HEK293T (cell line): Measurements from ENCODE around the gene PHACTR3.

Experiments used
- CTCF ChIA-PET: fragments of 350-600 bp; formaldehyde crosslinking; extraction: SDS; loops from one replicate; lab custom pipeline; 2021; ENCODE audit warnings: antibody characterized with exemption, inconsistent platforms; lab: Yijun Ruan, JAX
- POLR2A ChIA-PET: fragments of 350-600 bp; formaldehyde crosslinking; extraction: SDS; loops from one replicate; lab custom pipeline; 2020; ENCODE audit warnings: antibody characterized with exemption, inconsistent platforms; lab: Yijun Ruan, JAX
- DNase-seq: peaks from one replicate; pipeline ENCODE4 v3.0.0; 2012; ENCODE audit warnings: mixed read lengths; ENCODE audit errors: extremely low spot score
- ARNT ChIP-seq: fragments of 450-650 bp; IDR thresholded peaks from 2 replicates; pipeline ENCODE4 v1.6.1; 2017; ENCODE audit warnings: mild to moderate bottlenecking
- BHLHE40 ChIP-seq: fragments of 450-650 bp; IDR thresholded peaks from 2 replicates; pipeline ENCODE4 v1.6.1; 2016; ENCODE audit warnings: mild to moderate bottlenecking, moderate library complexity, borderline replicate concordance
- CTBP1 ChIP-seq: fragments of 450-650 bp; IDR thresholded peaks from 2 replicates; pipeline ENCODE4 v1.6.1; 2016; ENCODE audit warnings: borderline replicate concordance
- ELF4 ChIP-seq: fragments of 450-650 bp; IDR thresholded peaks from 2 replicates; pipeline ENCODE4 v1.6.1; 2017; ENCODE audit warnings: antibody characterized with exemption
- FOXA1 ChIP-seq: fragments of 450-650 bp; IDR thresholded peaks from 2 replicates; pipeline ENCODE4 v1.6.1; 2016; ENCODE audit warnings: mild to moderate bottlenecking
- FOXK2 ChIP-seq: fragments of 450-650 bp; IDR thresholded peaks from 2 replicates; pipeline ENCODE4 v1.6.1; 2016; ENCODE audit warnings: mild to moderate bottlenecking
- FOXM1 ChIP-seq: fragments of 450-650 bp; IDR thresholded peaks from 2 replicates; pipeline ENCODE4 v1.6.1; 2017; ENCODE audit warnings: mild to moderate bottlenecking, borderline replicate concordance
- HDGF ChIP-seq: fragments of 450-650 bp; IDR thresholded peaks from 2 replicates; pipeline ENCODE4 v1.6.1; 2017; ENCODE audit warnings: antibody characterized with exemption, borderline replicate concordance
- L3MBTL2 ChIP-seq: fragments of 450-650 bp; conservative IDR thresholded peaks from 2 replicates; pipeline ENCODE4 v1.6.1; 2016; ENCODE audit warnings: mild to moderate bottlenecking
- LEF1 ChIP-seq: fragments of 450-650 bp; IDR thresholded peaks from 2 replicates; pipeline ENCODE4 v1.6.1; 2017; ENCODE audit warnings: mild to moderate bottlenecking, borderline replicate concordance
- NFRKB ChIP-seq: fragments of 450-650 bp; IDR thresholded peaks from 2 replicates; pipeline ENCODE4 v1.6.1; 2016; ENCODE audit warnings: mild to moderate bottlenecking, moderate library complexity
- PKNOX1 ChIP-seq: fragments of 450-650 bp; IDR thresholded peaks from 2 replicates; pipeline ENCODE4 v1.6.1; 2016
- SP1 ChIP-seq: fragments of 450-650 bp; IDR thresholded peaks from 2 replicates; pipeline ENCODE4 v1.6.1; 2017
- SUZ12 ChIP-seq: fragments of 450-650 bp; IDR thresholded peaks from 2 replicates; pipeline ENCODE4 v1.6.1; 2016; ENCODE audit warnings: mild to moderate bottlenecking
- TARDBP ChIP-seq: fragments of 450-650 bp; IDR thresholded peaks from 2 replicates; pipeline ENCODE4 v1.6.1; 2016
- ZNF384 ChIP-seq: fragments of 450-650 bp; IDR thresholded peaks from 2 replicates; pipeline ENCODE4 v1.6.1; 2016

Gene PHACTR3

DNA sequence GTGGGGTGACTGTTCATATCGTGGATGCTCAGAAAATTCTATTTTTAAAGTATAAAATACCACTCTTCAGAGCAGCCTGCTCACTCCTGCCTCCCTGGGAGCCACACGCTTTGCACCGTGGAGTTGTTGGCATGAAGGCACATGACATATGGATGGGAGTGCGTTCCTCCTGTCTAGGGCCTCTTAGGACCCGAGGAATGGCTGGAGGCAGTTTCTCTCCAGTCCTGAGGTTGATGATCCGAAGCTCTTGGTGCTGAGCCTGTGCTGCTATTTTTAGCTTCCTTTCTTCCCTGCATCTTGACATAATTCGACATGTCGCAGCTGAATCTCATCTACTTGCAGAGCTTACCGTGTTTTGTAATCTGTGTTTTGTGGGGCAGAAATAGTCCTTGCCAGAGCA lies 73.9 kb downstream of the PHACTR3 start:
- ChIA-PET POLR2A (no interaction called here), CTCF (no interaction called here)

DNA sequence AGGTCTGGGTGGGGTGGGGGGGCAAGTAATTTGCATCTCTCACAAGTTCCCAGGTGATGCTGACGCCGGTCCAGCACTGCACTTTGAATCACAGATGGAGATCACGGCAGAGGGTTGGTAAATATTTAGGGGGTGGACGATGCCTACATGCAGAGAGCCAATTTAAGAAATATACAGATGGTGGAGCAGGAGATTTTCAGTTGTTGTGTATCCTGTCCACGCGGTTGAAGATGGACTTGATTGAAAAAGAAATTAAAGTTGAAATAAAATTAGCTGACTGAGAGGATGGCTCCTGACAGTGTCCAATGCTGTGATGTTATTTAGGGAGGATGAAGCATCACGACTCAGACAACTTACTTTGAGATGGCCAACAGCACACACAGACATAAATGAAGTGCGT lies 74.6 kb downstream of the PHACTR3 start:
- ChIA-PET CTCF (no interaction called here), POLR2A (no interaction called here)
- TF ChIP-seq CTBP1 (no peak), FOXM1 (no peak), FOXA1 (no peak), ELF4 (no peak), NFRKB (no peak), LEF1 (no peak), TARDBP (no peak), L3MBTL2 (no peak), BHLHE40 (no peak), ZNF384 (no peak), FOXK2 (no peak), SP1 (no peak), ARNT (no peak), HDGF (no peak), PKNOX1 (no peak), SUZ12 (no peak)
- no peak for DNase-seq

More for the DNA sequence above, 73.9 kb downstream of the PHACTR3 start:
- no peak for TF ChIP-seq BHLHE40
- TF ChIP-seq NFRKB = no peak
- TF ChIP-seq ZNF384 = no peak
- TF ChIP-seq FOXM1 = no peak
- no peak for TF ChIP-seq CTBP1
- TF ChIP-seq TARDBP = no peak
- TF ChIP-seq ARNT = no peak
- no peak for TF ChIP-seq LEF1
- TF ChIP-seq L3MBTL2 = no peak
- no peak for TF ChIP-seq SP1
- TF ChIP-seq PKNOX1 = no peak
- no peak for TF ChIP-seq FOXK2
- DNase-seq = no peak

DNA sequence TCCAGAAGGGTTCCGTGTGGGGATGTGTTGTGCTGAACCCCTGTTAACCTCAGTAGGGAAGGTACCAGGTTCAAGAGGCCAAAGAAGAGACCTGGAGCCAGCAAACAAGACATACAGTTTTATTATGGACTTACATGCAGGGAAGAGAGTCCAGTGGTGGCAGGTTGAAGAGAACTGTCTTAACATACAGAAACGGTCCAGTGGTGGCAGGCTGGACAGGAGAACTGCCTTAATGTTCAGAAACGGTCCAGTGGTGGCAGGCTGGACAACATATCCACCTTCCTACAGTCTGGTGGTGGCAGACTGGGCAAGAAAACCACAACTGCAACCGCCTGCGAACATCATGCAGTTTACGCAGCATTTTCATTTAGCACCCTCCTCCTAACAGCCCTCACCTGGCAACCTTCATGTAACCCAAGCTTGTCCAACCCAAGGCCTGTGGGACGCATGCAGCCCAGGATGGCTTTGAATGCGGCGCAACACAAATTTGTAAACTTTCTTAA lies 75.9 kb downstream of the PHACTR3 start:
- CTCF ChIA-PET = no interaction called here
- POLR2A ChIA-PET = no interaction called here
- no peak for DNase-seq
- TF ChIP-seq SUZ12 = no peak
- no peak for TF ChIP-seq BHLHE40
- TF ChIP-seq SP1 = no peak
- no peak for TF ChIP-seq PKNOX1
- no peak for TF ChIP-seq NFRKB
- TF ChIP-seq TARDBP = no peak
- TF ChIP-seq FOXK2 = no peak
- no peak for TF ChIP-seq CTBP1
- no peak for TF ChIP-seq ZNF384

- ChIA-PET CTCF (no interaction called here), POLR2A (no interaction called here)
- TF ChIP-seq SP1 = no peak
- TF ChIP-seq FOXA1 = no peak
- no peak for TF ChIP-seq L3MBTL2
- no peak for TF ChIP-seq PKNOX1
- no peak for TF ChIP-seq NFRKB
- TF ChIP-seq ZNF384 = no peak
- no peak for TF ChIP-seq ELF4
- TF ChIP-seq ARNT = no peak
- TF ChIP-seq FOXK2 = no peak
- TF ChIP-seq BHLHE40 = no peak
- no peak for TF ChIP-seq CTBP1
- TF ChIP-seq TARDBP = no peak
- TF ChIP-seq FOXM1 = no peak
- no peak for TF ChIP-seq HDGF
- TF ChIP-seq LEF1 = no peak
- no peak for TF ChIP-seq SUZ12
- no peak for DNase-seq
Measured at GRCh38 chr20:59680852-59681251, 76.5 kb downstream of the PHACTR3 start.

DNA sequence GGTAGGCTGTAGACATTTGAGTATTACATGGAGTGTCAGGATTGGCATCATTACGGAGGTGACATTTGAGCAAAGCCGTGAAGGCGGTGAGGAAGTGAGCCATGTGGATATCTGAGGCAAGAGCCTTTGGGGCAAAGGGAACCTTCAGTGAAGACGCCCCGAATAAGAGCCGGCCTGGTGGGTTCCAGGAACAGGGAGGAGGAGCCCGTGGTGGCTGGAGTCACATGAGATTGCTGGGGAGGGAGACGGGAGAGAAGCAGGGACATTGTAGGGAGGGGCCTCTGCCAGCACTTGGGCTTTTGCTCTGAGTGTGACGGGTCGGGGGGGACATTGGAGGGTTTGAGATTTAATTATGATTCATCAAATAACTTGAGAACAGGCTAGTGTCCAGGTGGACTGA lies 78.3 kb downstream of the PHACTR3 start:
- no peak for TF ChIP-seq TARDBP
- TF ChIP-seq FOXK2 = no peak
- TF ChIP-seq SP1 = no peak
- CTCF ChIA-PET = no interaction called here
- POLR2A ChIA-PET = no interaction called here
- no peak for DNase-seq

DNA sequence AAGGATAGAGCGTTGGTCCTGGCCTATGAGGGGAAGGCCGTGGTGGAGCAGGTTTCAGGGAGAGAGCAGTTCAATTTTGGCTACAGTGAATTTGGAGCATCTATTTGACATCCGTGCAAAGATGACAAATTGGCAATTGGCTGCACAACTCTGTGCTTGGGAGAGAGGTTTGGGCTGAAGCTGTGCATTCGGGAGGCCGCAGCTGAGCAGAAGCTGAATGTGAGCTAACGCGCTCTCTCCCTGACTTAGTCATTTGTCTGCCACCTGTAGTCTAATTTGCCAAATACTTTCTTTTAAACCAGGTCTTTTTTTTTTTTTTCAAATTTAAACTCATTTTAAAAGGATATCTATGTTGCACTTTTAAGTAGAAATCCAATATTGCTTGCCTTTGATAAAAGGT lies 78.8 kb downstream of the PHACTR3 start:
- TF ChIP-seq CTBP1 (no peak), FOXM1 (no peak), LEF1 (no peak), ELF4 (no peak), HDGF (no peak), ZNF384 (no peak), SP1 (no peak), PKNOX1 (no peak), NFRKB (no peak), BHLHE40 (no peak), ARNT (no peak), SUZ12 (no peak), TARDBP (no peak), FOXK2 (no peak), FOXA1 (no peak), L3MBTL2 (no peak)
- ChIA-PET POLR2A (no interaction called here), CTCF (interaction anchor here (0.5 kb wide), 1 partner anchor 61 kb away, joined by 3 read pairs; no protein-coding TSS in a partner anchor)
- DNase-seq = no peak
